ENCODE data around the gene EXOSC2. TPM values are rescaled to one million over a fixed set of nuclear protein-coding genes. Genes with fewer than 3 reads are reported as not detected.

Gene EXOSC2
- total and polyA plus RNA-seq, 8 donors: 17.5 to 56.4 (median 51.3) TPM

DNA sequence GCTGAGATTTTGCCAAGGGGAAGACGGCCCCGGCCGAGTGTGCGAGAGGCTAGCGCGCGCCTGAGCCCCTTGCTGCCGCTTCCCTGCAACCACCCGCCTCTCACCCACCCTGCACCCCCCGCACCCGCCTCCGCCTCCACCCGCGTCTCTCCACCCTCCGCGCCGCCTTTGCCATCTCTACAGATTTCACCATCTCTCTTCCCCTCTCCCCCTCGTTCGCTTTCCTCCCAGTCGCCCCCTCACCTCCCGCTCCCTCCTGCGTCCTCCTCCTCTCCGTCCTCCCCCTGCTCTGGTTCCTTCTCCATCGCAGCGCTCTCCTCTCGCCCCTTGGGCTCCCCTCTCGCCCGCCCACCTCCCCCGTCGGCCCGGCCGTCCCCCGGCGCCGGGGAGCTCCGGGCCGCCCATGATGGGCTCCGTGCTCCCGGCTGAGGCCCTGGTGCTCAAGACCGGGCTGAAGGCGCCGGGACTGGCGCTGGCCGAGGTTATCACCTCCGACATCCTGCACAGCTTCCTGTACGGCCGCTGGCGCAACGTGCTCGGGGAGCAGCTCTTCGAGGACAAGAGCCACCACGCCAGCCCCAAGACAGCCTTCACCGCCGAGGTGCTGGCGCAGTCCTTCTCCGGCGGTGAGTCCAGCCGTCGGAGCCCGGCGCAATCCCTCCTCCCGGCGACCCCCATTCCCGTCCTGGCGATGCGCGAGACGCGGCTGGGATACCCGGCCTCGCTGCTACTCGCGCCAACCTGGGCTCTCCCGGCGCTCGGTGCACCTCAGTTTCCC lies 29.1 kb upstream of the EXOSC2 start, which contains the start of gene PRDM12:
TSS of gene PRDM12 (plus strand) at position 344 of the 778 bp plus-strand sequence. CDS start at position 404, 60 bp downstream.
- TF ChIP-seq, protein P1, sequence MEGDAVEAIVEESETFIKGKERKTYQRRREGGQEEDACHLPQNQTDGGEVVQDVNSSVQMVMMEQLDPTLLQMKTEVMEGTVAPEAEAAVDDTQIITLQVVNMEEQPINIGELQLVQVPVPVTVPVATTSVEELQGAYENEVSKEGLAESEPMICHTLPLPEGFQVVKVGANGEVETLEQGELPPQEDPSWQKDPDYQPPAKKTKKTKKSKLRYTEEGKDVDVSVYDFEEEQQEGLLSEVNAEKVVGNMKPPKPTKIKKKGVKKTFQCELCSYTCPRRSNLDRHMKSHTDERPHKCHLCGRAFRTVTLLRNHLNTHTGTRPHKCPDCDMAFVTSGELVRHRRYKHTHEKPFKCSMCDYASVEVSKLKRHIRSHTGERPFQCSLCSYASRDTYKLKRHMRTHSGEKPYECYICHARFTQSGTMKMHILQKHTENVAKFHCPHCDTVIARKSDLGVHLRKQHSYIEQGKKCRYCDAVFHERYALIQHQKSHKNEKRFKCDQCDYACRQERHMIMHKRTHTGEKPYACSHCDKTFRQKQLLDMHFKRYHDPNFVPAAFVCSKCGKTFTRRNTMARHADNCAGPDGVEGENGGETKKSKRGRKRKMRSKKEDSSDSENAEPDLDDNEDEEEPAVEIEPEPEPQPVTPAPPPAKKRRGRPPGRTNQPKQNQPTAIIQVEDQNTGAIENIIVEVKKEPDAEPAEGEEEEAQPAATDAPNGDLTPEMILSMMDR (IDR thresholded peaks at IDR 0.05): no peak
- Histone ChIP-seq H3K9me3 (no peaks in the 10 kb centered on the region), H3K36me3 (no peaks in the 10 kb centered on the region), H3K27me3 (peaks cover 94 to 100% of the 10 kb centered on the region in 2 donors), H3K4me3 (no peak within 1 kb of the TSS), H3K4me1 (peaks cover 27 to 71% of the 10 kb centered on the region in 2 donors), H3K27ac (no peak within 1 kb of the TSS)
- ATAC-seq (no peak), DNase-seq (no peak)
- intact Hi-C loops (cut with DNase I): no loop called here

DNA sequence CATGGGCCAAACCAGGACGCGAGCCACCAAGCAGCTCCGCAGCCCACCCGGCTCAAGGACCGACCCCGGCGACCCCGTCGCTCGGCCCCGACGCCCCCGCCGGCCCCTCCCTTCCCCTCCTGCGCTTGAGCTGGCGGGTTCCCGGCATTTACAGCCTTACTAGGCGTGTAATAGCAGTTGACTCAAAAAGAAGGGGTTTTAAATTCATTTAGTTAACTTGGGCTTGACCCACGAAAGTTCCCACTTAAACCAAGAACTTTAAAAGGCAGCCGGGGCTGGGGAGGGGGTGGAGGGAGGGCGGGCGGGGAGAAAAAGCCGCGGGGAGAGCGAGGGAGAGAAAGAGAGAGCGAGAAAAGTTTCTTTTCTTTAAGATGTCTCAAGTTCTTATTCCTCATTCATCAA lies 28.6 kb upstream of the EXOSC2 start:
- Histone ChIP-seq H3K36me3 (no peaks in the 10 kb centered on the region), H3K27me3 (peaks cover 88 to 96% of the 10 kb centered on the region in 2 donors), H3K27ac (no peak overlapping the region), H3K4me3 (no peak overlapping the region), H3K4me1 (peaks cover 27 to 65% of the 10 kb centered on the region in 2 donors), H3K9me3 (no peaks in the 10 kb centered on the region)
- TF ChIP-seq, protein P1 (IDR thresholded peaks at IDR 0.05): no peak
- peak in 1 of 4 donors; percentile 60 for DNase-seq
- no peak for ATAC-seq
- intact Hi-C loops (cut with DNase I): no loop called here

DNA sequence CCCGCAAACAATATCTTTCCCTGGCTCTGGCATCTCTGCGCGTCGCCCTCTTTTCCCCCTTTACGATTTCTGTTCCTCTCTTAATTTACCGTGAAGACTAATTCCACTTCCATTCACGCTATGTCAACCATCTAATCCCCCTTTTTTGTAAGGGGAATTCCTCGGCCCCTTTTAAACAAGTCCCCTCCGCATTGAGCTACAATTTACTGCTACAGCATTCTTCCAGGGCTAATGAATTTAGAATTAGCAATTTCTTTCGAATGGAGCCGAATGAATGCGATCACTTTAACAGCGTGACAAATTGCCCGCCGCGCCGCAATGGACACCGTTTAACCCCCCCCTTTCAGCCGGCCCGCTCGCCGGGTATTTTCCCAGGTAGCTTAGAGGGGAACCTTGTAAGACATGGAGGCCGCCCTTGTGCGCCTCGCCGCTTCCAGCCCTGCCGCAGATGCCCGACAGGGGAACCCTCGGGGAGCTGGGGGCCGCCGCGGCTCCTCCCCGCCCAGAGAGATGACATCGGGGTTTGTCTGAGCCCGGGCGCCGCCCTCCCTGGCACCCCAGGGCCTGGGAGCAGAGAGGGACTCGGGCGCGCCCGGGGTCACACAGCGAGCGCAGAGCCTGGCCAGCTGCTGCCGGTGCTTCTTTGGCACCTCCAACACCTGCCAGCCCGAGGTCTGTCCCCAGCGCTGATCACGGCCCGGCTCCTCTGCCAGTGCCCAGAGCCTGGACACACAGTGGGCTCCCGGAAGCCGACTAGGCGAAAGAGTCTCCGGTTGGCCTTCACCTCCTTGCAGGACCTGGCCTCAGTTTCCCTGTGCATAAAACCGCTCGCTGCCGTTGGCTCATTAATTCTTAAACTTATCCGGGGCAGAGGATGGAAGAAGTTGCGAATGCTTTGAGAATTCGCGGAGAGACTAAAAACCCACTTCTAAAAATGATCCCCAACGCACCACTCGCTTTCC lies 27.9 kb upstream of the EXOSC2 start:
- TF ChIP-seq, protein P1 (IDR thresholded peaks at IDR 0.05): no peak
- Histone ChIP-seq H3K36me3 (no peaks in the 10 kb centered on the region), H3K27ac (no peak overlapping the region), H3K4me1 (peaks cover 21 to 58% of the 10 kb centered on the region in 2 donors), H3K4me3 (no peak overlapping the region), H3K27me3 (peaks cover 81 to 89% of the 10 kb centered on the region in 2 donors), H3K9me3 (no peaks in the 10 kb centered on the region)
- intact Hi-C loops (cut with DNase I): no loop called here
- no peak for ATAC-seq
- DNase-seq: peak in 1 of 4 donors; percentile 72

DNA sequence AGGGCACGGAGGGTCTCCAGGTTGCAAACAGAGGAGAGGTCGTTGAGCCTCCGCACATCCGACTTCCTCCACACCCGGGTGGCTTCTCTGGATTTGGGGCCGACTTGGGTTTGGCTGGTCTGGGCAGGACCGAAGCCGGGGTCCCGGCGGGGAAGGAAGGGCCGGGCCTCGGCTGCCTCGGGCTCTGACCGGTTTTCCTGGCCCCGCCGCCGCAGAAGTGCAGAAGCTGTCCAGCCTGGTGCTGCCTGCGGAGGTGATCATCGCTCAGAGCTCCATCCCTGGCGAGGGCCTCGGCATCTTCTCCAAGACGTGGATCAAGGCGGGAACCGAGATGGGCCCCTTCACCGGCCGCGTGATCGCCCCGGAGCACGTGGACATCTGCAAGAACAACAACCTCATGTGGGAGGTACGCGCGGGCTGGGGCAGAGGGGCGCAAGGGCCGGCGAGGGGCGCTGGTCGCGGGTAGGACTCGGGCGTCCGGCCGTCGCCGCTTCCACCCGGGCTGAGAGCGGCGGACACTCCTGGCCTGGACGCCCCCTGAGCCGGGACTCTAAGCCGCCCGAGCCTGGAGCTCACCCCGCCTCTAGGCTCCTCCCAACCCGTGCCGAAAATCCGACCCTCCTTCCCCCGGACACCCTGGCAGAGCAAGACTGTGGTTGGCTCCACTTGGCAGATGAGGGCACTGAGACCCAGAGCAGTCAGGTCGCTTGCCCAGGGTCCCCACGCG lies 27.0 kb upstream of the EXOSC2 start:
- Histone ChIP-seq H3K4me1 (peaks cover 13 to 50% of the 10 kb centered on the region in 2 donors), H3K27me3 (peaks cover 73 to 81% of the 10 kb centered on the region in 2 donors), H3K9me3 (no peaks in the 10 kb centered on the region), H3K36me3 (no peaks in the 10 kb centered on the region), H3K27ac (no peak overlapping the region), H3K4me3 (no peak overlapping the region)
- ATAC-seq: no peak
- TF ChIP-seq, protein P1 (IDR thresholded peaks at IDR 0.05): no peak
- DNase-seq: peak in 1 of 4 donors; percentile 73
- intact Hi-C loops (cut with DNase I): no loop called here

All from left lung (tissue), 10 donors.